ENCODE measurements around the gene MUC5B. TPM values are rescaled to one million over a fixed set of nuclear protein-coding genes. Genes with fewer than 3 reads are reported as not detected.

The MUC5B gene
- total RNA-seq, 2 donors from 2014 or later: not detected

- Histone ChIP-seq H3K4me3 (ENCODE audit: low read length) (no peak overlapping the region), H3K27me3 (ENCODE audit: control insufficient read depth, insufficient read depth, low read length, poor library complexity, severe bottlenecking) (no peaks in the 10 kb centered on the region), H3K9me3 (ENCODE audit: control insufficient read depth, low read length) (no peaks in the 10 kb centered on the region), H3K9ac (ENCODE audit: extremely low read depth, low read length, poor library complexity, severe bottlenecking) (no peak overlapping the region), H3K4me1 (ENCODE audit: control insufficient read depth, insufficient read depth, low read length) (no peaks in the 10 kb centered on the region), H3K27ac (ENCODE audit: low read depth, low read length) (no peak overlapping the region), H3K36me3 (ENCODE audit: control insufficient read depth, insufficient read depth, low read length) (peaks cover 10% of the 10 kb centered on the region)
- H3K4me1 Mint-ChIP-seq: peaks cover 3% of the 10 kb centered on the region
- 92 to 97% methylated on average over 20 to 29 of the region's 30 CpGs for WGBS, 2 experiments (ENCODE audit: insufficient coverage in 1 of 2, insufficient read length in 1 of 2)
- no peak overlapping the region for H3K27ac Mint-ChIP-seq
- no peaks in the 10 kb centered on the region for H3K9me3 Mint-ChIP-seq
- H3K36me3 Mint-ChIP-seq (ENCODE audit: low read depth): peaks cover 23% of the 10 kb centered on the region
- no peak overlapping the region for H3K4me3 Mint-ChIP-seq
- no peaks in the 10 kb centered on the region for H3K27me3 Mint-ChIP-seq (ENCODE audit: insufficient read depth)
- no peak for DNase-seq
- TF ChIP-seq, protein P1, sequence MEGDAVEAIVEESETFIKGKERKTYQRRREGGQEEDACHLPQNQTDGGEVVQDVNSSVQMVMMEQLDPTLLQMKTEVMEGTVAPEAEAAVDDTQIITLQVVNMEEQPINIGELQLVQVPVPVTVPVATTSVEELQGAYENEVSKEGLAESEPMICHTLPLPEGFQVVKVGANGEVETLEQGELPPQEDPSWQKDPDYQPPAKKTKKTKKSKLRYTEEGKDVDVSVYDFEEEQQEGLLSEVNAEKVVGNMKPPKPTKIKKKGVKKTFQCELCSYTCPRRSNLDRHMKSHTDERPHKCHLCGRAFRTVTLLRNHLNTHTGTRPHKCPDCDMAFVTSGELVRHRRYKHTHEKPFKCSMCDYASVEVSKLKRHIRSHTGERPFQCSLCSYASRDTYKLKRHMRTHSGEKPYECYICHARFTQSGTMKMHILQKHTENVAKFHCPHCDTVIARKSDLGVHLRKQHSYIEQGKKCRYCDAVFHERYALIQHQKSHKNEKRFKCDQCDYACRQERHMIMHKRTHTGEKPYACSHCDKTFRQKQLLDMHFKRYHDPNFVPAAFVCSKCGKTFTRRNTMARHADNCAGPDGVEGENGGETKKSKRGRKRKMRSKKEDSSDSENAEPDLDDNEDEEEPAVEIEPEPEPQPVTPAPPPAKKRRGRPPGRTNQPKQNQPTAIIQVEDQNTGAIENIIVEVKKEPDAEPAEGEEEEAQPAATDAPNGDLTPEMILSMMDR (conservative IDR thresholded peaks at IDR 0.05): no peak
These were observed 49.7 kb downstream of the MUC5B start for GRCh38 chr11:1272531-1272930.

GRCh38 chr11:1274501-1274900 is 51.6 kb downstream of the MUC5B start:
- H3K27ac ChIP-seq (ENCODE audit: low read depth, low read length): no peak overlapping the region
- Mint-ChIP-seq H3K4me1 (peaks cover 3% of the 10 kb centered on the region), H3K36me3 (ENCODE audit: low read depth) (peaks cover 26% of the 10 kb centered on the region), H3K27me3 (ENCODE audit: insufficient read depth) (no peaks in the 10 kb centered on the region), H3K9me3 (no peaks in the 10 kb centered on the region), H3K4me3 (no peak overlapping the region), H3K27ac (no peak overlapping the region)
- WGBS, 2 experiments (ENCODE audit: insufficient coverage in 1 of 2, insufficient read length in 1 of 2): 87 to 91% methylated on average over 3 to 14 of the region's 14 CpGs
- H3K4me1 ChIP-seq (ENCODE audit: control insufficient read depth, insufficient read depth, low read length): no peaks in the 10 kb centered on the region
- peaks cover 10% of the 10 kb centered on the region for H3K36me3 ChIP-seq (ENCODE audit: control insufficient read depth, insufficient read depth, low read length)
- no peak overlapping the region for H3K4me3 ChIP-seq (ENCODE audit: low read length)
- H3K27me3 ChIP-seq (ENCODE audit: control insufficient read depth, insufficient read depth, low read length, poor library complexity, severe bottlenecking): no peaks in the 10 kb centered on the region
- TF ChIP-seq, protein P1 (conservative IDR thresholded peaks at IDR 0.05): no peak
- no peaks in the 10 kb centered on the region for H3K9me3 ChIP-seq (ENCODE audit: control insufficient read depth, low read length)
- no peak overlapping the region for H3K9ac ChIP-seq (ENCODE audit: extremely low read depth, low read length, poor library complexity, severe bottlenecking)
- DNase-seq: no peak

DNA sequence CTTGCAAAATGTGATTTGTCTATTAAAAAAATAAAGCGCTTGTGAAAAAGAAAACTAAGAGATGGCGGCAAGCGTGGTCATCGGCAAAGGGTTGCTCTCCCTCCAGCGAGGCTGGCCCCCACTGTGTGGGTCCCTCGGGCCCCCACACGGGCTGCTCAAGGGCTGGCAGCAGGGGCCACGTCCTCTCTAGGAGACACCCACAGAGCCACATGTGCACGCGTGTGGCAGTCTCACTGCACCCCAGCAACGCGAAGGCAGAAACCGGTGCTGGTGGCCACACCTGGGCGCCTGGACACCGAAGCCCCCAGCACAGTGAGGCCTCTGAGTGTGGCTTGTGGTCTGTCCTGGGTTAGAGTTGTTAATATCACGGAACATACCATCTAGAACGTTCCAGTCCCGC is 52.2 kb downstream of the MUC5B start:
- Histone ChIP-seq H3K27ac (ENCODE audit: low read depth, low read length) (no peak overlapping the region), H3K36me3 (ENCODE audit: control insufficient read depth, insufficient read depth, low read length) (peaks cover 14% of the 10 kb centered on the region), H3K9ac (ENCODE audit: extremely low read depth, low read length, poor library complexity, severe bottlenecking) (no peak overlapping the region), H3K4me3 (ENCODE audit: low read length) (no peak overlapping the region), H3K27me3 (ENCODE audit: control insufficient read depth, insufficient read depth, low read length, poor library complexity, severe bottlenecking) (no peaks in the 10 kb centered on the region), H3K9me3 (ENCODE audit: control insufficient read depth, low read length) (no peaks in the 10 kb centered on the region), H3K4me1 (ENCODE audit: control insufficient read depth, insufficient read depth, low read length) (no peaks in the 10 kb centered on the region)
- 88 to 93% methylated on average over 15 to 18 of the region's 18 CpGs for WGBS, 2 experiments (ENCODE audit: insufficient coverage in 1 of 2, insufficient read length in 1 of 2)
- H3K36me3 Mint-ChIP-seq (ENCODE audit: low read depth): peaks cover 28% of the 10 kb centered on the region
- no peaks in the 10 kb centered on the region for H3K9me3 Mint-ChIP-seq
- TF ChIP-seq, protein P1 (conservative IDR thresholded peaks at IDR 0.05): no peak
- peaks cover 3% of the 10 kb centered on the region for H3K4me1 Mint-ChIP-seq
- H3K4me3 Mint-ChIP-seq: no peak overlapping the region
- H3K27ac Mint-ChIP-seq: no peak overlapping the region
- no peaks in the 10 kb centered on the region for H3K27me3 Mint-ChIP-seq (ENCODE audit: insufficient read depth)
- no peak for DNase-seq
